D721Med (cell line): ENCODE data around the gene PAGR1.

Experiments
- DNase-seq: peaks from one replicate; pipeline ENCODE4 v3.0.0; 2011; ENCODE audit warnings: low spot score; ENCODE audit not compliant: insufficient read length
- FAIRE-seq: peaks from 2 replicates; lab custom pipeline; 2011; peaks lifted over from hg19 to GRCh38; lab: Jason Lieb, UNC
- TF ChIP-seq, protein P1 (sequence below): IDR thresholded peaks from 2 replicates; pipeline ENCODE4 v1.5.1; 2012; ENCODE audit warnings: mild to moderate bottlenecking, control low read depth; ENCODE audit not compliant: insufficient read depth; ENCODE audit errors: missing control alignments

The PAGR1 gene

DNA sequence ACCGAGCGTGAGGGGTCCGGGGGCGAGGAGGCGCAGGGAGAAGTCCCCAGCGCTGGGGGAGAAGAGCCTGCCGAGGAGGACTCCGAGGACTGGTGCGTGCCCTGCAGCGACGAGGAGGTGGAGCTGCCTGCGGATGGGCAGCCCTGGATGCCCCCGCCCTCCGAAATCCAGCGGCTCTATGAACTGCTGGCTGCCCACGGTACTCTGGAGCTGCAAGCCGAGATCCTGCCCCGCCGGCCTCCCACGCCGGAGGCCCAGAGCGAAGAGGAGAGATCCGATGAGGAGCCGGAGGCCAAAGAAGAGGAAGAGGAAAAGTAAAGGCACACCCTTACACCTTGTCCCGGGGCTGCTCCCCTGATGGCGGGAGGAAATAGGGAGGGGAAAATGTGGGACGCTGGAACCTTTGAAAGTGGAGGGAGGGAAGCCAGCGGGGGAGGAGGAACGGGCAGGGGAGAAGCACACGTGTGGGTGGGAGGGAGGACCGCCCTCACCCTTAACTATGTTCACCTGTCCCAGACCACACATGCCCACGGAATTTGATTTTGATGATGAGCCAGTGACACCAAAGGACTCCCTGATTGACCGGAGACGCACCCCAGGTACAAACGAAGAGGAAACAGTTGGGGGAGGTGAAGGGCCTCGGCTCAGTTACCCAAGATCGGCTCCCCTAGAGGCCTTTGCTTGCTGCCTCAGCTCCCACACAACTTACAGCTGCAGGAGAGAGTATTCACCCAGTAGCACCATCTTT is 916 bp downstream of the PAGR1 start:
- DNase-seq, result no peak
- TF ChIP-seq, protein P1, sequence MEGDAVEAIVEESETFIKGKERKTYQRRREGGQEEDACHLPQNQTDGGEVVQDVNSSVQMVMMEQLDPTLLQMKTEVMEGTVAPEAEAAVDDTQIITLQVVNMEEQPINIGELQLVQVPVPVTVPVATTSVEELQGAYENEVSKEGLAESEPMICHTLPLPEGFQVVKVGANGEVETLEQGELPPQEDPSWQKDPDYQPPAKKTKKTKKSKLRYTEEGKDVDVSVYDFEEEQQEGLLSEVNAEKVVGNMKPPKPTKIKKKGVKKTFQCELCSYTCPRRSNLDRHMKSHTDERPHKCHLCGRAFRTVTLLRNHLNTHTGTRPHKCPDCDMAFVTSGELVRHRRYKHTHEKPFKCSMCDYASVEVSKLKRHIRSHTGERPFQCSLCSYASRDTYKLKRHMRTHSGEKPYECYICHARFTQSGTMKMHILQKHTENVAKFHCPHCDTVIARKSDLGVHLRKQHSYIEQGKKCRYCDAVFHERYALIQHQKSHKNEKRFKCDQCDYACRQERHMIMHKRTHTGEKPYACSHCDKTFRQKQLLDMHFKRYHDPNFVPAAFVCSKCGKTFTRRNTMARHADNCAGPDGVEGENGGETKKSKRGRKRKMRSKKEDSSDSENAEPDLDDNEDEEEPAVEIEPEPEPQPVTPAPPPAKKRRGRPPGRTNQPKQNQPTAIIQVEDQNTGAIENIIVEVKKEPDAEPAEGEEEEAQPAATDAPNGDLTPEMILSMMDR, result no peak
- no peak for FAIRE-seq

DNA sequence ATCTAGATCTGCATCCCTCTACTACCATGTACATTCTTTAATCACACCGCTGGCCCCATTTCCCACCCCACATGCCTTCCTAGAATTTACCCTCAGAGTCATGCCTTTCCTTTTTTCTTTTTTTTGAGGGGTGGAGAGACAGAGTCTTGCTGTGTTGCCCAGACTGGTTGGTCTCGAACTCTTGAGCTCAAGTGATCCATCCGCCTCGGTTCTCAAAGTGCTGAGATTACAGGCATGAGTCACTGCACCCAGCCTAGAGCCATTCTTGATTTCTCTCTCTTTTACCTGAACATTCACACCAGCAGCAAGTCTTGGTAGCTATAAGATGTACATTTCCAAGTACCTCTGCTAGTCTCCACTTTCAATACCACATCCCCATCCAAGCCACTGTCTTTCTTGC is 2.1 kb downstream of the PAGR1 start:
- DNase-seq (no peak), FAIRE-seq (no peak)
- TF ChIP-seq, protein P1, result no peak

DNA sequence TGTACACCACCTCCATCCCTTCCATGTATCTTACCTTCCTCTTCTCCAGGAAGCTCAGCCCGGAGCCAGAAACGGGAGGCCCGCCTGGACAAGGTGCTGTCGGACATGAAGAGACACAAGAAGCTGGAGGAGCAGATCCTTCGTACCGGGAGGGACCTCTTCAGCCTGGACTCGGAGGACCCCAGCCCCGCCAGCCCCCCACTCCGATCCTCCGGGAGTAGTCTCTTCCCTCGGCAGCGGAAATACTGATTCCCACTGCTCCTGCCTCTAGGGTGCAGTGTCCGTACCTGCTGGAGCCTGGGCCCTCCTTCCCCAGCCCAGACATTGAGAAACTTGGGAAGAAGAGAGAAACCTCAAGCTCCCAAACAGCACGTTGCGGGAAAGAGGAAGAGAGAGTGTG is 3.6 kb downstream of the PAGR1 start:
- no peak for FAIRE-seq
- TF ChIP-seq, protein P1, result peak; percentile 47
- DNase-seq, result no peak

DNA sequence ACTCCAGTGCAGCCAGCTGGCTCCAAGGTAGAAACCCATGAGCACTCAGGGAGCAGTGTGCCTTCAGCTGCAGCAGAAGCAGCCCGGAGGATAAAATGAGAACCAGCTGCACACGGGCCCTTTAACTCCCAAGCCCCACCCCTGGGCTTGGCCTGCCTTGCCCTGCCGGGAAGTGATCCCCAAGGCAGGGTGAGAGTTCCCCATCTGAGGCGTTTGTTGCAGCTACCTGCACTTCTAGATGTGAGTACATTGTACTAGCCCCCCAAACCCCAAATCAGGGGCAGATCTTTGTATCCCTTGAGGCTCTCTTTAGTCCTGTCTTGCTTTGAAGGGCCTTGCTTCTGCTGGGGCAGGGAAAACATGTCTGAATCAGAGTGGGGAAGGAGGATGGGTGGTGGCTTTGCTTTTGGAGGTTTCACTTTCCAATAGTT is 4.3 kb downstream of the PAGR1 start, which contains the start of gene MVP:
Gene MVP (plus strand): TSS at position 192 of the 431 bp plus-strand sequence. CDS start 10,088 bp downstream, outside the sequence.
- DNase-seq (peak; percentile 77), FAIRE-seq (no peak)
- TF ChIP-seq, protein P1, result no peak

DNA sequence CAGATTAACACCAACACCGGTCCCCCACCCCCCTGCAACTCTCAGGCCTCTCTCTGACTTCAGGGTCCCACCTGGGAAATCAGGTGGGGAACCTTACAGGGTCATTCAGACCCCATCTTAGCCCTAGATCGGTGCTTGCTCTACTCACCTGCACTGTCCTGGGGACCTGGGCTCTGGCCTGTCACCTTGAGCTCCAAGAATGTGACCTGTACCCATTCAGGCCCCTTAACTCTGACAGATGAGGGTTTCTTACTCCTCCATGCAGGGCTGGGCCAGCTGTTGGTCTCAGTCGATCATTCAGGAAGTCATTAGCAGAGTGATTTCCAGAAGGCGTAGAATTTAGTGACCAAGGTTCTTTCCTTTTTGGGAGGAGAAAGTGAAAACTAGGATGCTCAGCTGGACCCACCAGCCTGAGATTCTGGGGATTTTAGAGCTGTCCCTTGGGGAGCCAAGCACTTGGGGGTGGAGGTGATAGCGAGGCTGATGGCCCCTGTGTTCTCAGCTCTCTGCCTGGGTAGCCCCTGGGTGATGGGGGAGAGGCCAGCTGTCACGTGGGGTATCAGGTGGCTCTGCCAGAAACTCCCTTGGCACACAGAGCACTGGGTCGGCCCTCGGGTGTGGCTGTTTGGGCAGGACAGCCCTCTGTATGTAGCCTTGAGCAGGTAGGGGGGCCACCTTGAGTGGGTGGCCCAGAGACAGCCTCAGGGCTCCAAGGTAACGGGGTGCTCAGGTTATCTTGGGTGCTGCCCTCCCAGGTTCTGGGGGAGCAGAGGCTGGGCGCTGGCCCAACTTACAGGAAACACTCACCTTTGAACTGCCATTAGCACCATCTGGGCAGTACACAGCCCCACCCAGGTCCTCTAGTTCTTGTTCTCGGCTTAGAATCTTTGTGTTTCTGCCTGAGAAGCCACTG is 5.0 kb downstream of the PAGR1 start:
- DNase-seq, result no peak
- FAIRE-seq, result no peak
- TF ChIP-seq, protein P1, result no peak

DNA sequence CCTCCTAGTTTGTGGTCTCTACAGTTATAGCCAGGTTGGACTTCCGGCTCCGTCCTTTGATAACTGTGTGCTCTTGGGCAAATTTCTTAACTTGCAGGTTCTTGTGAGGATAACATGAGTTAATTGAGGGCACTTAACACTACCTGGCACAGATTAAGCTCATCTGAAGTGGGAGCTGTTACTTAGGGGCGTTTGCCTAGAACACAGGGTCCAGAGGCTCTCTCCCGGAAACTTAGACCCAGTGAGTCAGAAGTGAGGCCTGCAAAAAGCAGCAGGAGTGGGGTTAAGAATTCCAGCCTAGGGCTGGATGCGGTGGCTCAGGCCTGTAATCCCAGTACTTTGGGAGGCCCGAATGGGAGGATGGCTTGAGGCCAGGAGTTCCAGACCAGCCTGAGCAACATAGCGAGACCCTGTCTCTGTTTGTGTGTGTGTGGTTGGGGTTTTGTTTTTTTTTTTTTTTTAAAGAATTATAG is 5.7 kb downstream of the PAGR1 start:
- no peak for DNase-seq
- FAIRE-seq, result no peak
- TF ChIP-seq, protein P1, result no peak
